OCI-LY1 (cell line): ENCODE measurements around the gene CCDC85C.

ENCODE experiments used
- CTCF ChIP-seq: fragments of 200-600 bp; sonication (generic), shearing (Covaris generic); IDR thresholded peaks from 2 replicates; pipeline ENCODE4 v1.5.1; 2017; ENCODE audit warnings: mild to moderate bottlenecking, antibody characterized with exemption, low read length, moderate library complexity, mixed read lengths
- EZH2 ChIP-seq: fragments of 200-600 bp; sonication (generic), shearing (Covaris generic); IDR thresholded peaks from 2 replicates; pipeline ENCODE4 v1.8.0; 2017; ENCODE audit warnings: borderline replicate concordance, mixed run types, mild to moderate bottlenecking, antibody characterized with exemption, low read length, moderate library complexity, mixed read lengths

- TF ChIP-seq CTCF (no peak), EZH2 (no peak)
Observed at GRCh38 chr14:99539491-99539890, 64.5 kb downstream of the CCDC85C start.
